ENCODE results near the gene PIK3C3. TPM values are rescaled to one million over a fixed set of nuclear protein-coding genes. Genes with fewer than 3 reads are reported as not detected.

Gene PIK3C3
- total and polyA plus RNA-seq, 2 experiments from 2014 or later, result 24.9 to 54.7 TPM

- H3K36me3 ChIP-seq (replicated peaks; ENCODE audit: insufficient read depth, low read depth), result peaks cover 3% of the 10 kb centered on the region
- no peaks in the 10 kb centered on the region for H4K20me1 ChIP-seq (ENCODE audit: insufficient read depth, poor library complexity, severe bottlenecking)
- no peak for TF ChIP-seq EZH2phosphoT487 (IDR thresholded peaks at IDR 0.05; ENCODE audit: low read depth, severe bottlenecking, unreplicated experiment)
- no peak for TF ChIP-seq EZH2 (IDR thresholded peaks at IDR 0.05; ENCODE audit: borderline replicate concordance)
- TF ChIP-seq, protein P1, sequence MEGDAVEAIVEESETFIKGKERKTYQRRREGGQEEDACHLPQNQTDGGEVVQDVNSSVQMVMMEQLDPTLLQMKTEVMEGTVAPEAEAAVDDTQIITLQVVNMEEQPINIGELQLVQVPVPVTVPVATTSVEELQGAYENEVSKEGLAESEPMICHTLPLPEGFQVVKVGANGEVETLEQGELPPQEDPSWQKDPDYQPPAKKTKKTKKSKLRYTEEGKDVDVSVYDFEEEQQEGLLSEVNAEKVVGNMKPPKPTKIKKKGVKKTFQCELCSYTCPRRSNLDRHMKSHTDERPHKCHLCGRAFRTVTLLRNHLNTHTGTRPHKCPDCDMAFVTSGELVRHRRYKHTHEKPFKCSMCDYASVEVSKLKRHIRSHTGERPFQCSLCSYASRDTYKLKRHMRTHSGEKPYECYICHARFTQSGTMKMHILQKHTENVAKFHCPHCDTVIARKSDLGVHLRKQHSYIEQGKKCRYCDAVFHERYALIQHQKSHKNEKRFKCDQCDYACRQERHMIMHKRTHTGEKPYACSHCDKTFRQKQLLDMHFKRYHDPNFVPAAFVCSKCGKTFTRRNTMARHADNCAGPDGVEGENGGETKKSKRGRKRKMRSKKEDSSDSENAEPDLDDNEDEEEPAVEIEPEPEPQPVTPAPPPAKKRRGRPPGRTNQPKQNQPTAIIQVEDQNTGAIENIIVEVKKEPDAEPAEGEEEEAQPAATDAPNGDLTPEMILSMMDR (IDR thresholded peaks at IDR 0.05; ENCODE audit: poor library complexity), result no peak
- peaks cover 17% of the 10 kb centered on the region for H3K79me2 ChIP-seq
- H3K27me3 ChIP-seq, result no peaks in the 10 kb centered on the region
- H2AFZ ChIP-seq, result no peak overlapping the region
- no peak for DNase-seq (ENCODE audit: low spot score)
- no peaks in the 10 kb centered on the region for H3K9me3 ChIP-seq (ENCODE audit: low read depth)
- H3K4me1 ChIP-seq (ENCODE audit: insufficient read depth), result no peaks in the 10 kb centered on the region
- H3K27ac ChIP-seq, result no peak overlapping the region
- 58% methylated on average over 3 of the region's 3 CpGs for WGBS (ENCODE audit: low lambda C conversion rate, missing lambda C conversion rate)
- H3K4me3 ChIP-seq, result no peak overlapping the region
- no peaks in the 10 kb centered on the region for H3K9me2 ChIP-seq (replicated peaks; ENCODE audit: insufficient read depth)
- no peak overlapping the region for H3K4me2 ChIP-seq
Observed at GRCh38 chr18:41972067-41972925, 17.3 kb downstream of the PIK3C3 start.

- TF ChIP-seq, protein P1 (IDR thresholded peaks at IDR 0.05; ENCODE audit: poor library complexity), result no peak
- TF ChIP-seq EZH2 (IDR thresholded peaks at IDR 0.05; ENCODE audit: borderline replicate concordance) (no peak), EZH2phosphoT487 (IDR thresholded peaks at IDR 0.05; ENCODE audit: low read depth, severe bottlenecking, unreplicated experiment) (no peak)
- no peak for DNase-seq (ENCODE audit: low spot score)
- peaks cover 19% of the 10 kb centered on the region for H3K79me2 ChIP-seq
- no peaks in the 10 kb centered on the region for H3K9me3 ChIP-seq (ENCODE audit: low read depth)
- 78% methylated on average over 2 of the region's 2 CpGs for WGBS (ENCODE audit: low lambda C conversion rate, missing lambda C conversion rate)
- no peaks in the 10 kb centered on the region for H4K20me1 ChIP-seq (ENCODE audit: insufficient read depth, poor library complexity, severe bottlenecking)
- H3K36me3 ChIP-seq (replicated peaks; ENCODE audit: insufficient read depth, low read depth), result peaks cover 3% of the 10 kb centered on the region
- H3K4me3 ChIP-seq, result no peak overlapping the region
- no peaks in the 10 kb centered on the region for H3K4me1 ChIP-seq (ENCODE audit: insufficient read depth)
- no peaks in the 10 kb centered on the region for H3K9me2 ChIP-seq (replicated peaks; ENCODE audit: insufficient read depth)
- H3K27ac ChIP-seq, result no peak overlapping the region
- H3K4me2 ChIP-seq, result no peak overlapping the region
- H3K27me3 ChIP-seq, result no peaks in the 10 kb centered on the region
- H2AFZ ChIP-seq, result no peak overlapping the region
Observed at GRCh38 chr18:41973983-41974382, 18.9 kb downstream of the PIK3C3 start.

DNA sequence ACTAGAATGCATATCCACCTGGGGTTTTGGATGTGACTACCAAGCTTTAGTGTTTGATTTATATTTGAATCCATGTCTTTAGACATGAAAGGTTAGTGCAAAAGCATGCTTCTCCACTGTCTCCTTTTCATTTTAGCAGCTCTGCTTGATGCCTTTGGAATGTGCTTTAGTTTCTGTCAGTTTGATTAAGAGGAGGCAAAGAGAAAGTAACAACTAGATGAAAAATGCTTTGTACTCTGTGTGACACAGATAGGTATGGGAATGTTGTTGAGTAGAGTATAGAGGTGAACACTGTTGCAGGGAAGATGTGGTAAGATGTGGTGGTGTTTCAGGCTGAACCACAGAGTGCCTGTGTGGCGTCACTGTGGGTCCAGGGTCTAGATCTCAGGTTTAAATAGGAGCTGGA is 19.8 kb downstream of the PIK3C3 start:
- TF ChIP-seq, protein P1 (IDR thresholded peaks at IDR 0.05; ENCODE audit: poor library complexity), result no peak
- TF ChIP-seq EZH2phosphoT487 (IDR thresholded peaks at IDR 0.05; ENCODE audit: low read depth, severe bottlenecking, unreplicated experiment) (no peak), EZH2 (IDR thresholded peaks at IDR 0.05; ENCODE audit: borderline replicate concordance) (no peak)
- Histone ChIP-seq H3K36me3 (replicated peaks; ENCODE audit: insufficient read depth, low read depth) (peaks cover 3% of the 10 kb centered on the region), H3K27ac (no peak overlapping the region), H2AFZ (no peak overlapping the region), H3K4me3 (no peak overlapping the region), H3K9me3 (ENCODE audit: low read depth) (no peaks in the 10 kb centered on the region), H3K27me3 (no peaks in the 10 kb centered on the region), H4K20me1 (ENCODE audit: insufficient read depth, poor library complexity, severe bottlenecking) (no peaks in the 10 kb centered on the region), H3K9me2 (replicated peaks; ENCODE audit: insufficient read depth) (no peaks in the 10 kb centered on the region), H3K4me2 (no peak overlapping the region), H3K4me1 (ENCODE audit: insufficient read depth) (no peaks in the 10 kb centered on the region), H3K79me2 (peaks cover 12% of the 10 kb centered on the region)
- DNase-seq (ENCODE audit: low spot score), result no peak
- 95% methylated on average over 1 of the region's 1 CpG for WGBS (ENCODE audit: low lambda C conversion rate, missing lambda C conversion rate)
